ENCODE data around the gene PCCA. TPM values are rescaled to one million over a fixed set of nuclear protein-coding genes. Genes with fewer than 3 reads are reported as not detected.
"Not testable (repeated sequence)": the region's sequence is repeated elsewhere in the genome, so short reads cannot be mapped to it uniquely, and the experiment has no call there.

Gene PCCA
- total and polyA plus RNA-seq, 8 donors, result 31.4 to 140 (median 77.0) TPM

GRCh38 chr13:100149389-100149788, 60.5 kb downstream of the PCCA start:
- no peak for DNase-seq
- WGBS, 5 donors, result 68 to 82% (median 76%) methylated on average over 4 of the region's 4 CpGs
- TF ChIP-seq EP300 (IDR thresholded peaks at IDR 0.05) (no peak), POLR2A (IDR thresholded peaks at IDR 0.05) (no peak), POLR2AphosphoS5 (IDR thresholded peaks at IDR 0.05) (no peak)
- TF ChIP-seq, protein P1, sequence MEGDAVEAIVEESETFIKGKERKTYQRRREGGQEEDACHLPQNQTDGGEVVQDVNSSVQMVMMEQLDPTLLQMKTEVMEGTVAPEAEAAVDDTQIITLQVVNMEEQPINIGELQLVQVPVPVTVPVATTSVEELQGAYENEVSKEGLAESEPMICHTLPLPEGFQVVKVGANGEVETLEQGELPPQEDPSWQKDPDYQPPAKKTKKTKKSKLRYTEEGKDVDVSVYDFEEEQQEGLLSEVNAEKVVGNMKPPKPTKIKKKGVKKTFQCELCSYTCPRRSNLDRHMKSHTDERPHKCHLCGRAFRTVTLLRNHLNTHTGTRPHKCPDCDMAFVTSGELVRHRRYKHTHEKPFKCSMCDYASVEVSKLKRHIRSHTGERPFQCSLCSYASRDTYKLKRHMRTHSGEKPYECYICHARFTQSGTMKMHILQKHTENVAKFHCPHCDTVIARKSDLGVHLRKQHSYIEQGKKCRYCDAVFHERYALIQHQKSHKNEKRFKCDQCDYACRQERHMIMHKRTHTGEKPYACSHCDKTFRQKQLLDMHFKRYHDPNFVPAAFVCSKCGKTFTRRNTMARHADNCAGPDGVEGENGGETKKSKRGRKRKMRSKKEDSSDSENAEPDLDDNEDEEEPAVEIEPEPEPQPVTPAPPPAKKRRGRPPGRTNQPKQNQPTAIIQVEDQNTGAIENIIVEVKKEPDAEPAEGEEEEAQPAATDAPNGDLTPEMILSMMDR (IDR thresholded peaks at IDR 0.05), result no peak

GRCh38 chr13:100150711-100151110, 61.8 kb downstream of the PCCA start:
- H3K27ac ChIP-seq; H3K27me3 ChIP-seq; H3K9me3 ChIP-seq; intact Hi-C loops (cut with DNase I; ENCODE audit: low total_unique reads); H3K4me1 ChIP-seq; H3K4me3 ChIP-seq; DNase-seq: not testable (repeated sequence)
- peaks cover 5 to 42% (median 36%) of the 10 kb centered on the region in 4 donors for H3K36me3 ChIP-seq
- 94 to 99% (median 97%) methylated on average over 16 of the region's 16 CpGs for WGBS, 5 donors

More at GRCh38 chr13:100149389-100149788, 60.5 kb downstream of the PCCA start:
- no peaks in the 10 kb centered on the region for H3K27me3 ChIP-seq
- peaks cover 0 to 9% (median 1%) of the 10 kb centered on the region in 4 donors for H3K9me3 ChIP-seq
- no peak overlapping the region for H3K27ac ChIP-seq
- peaks cover 5 to 39% (median 36%) of the 10 kb centered on the region in 4 donors for H3K36me3 ChIP-seq
- H3K4me3 ChIP-seq, result no peak overlapping the region
- intact Hi-C loops (cut with DNase I; ENCODE audit: low total_unique reads), result no loop called here
- H3K4me1 ChIP-seq, result no peaks in the 10 kb centered on the region

DNA sequence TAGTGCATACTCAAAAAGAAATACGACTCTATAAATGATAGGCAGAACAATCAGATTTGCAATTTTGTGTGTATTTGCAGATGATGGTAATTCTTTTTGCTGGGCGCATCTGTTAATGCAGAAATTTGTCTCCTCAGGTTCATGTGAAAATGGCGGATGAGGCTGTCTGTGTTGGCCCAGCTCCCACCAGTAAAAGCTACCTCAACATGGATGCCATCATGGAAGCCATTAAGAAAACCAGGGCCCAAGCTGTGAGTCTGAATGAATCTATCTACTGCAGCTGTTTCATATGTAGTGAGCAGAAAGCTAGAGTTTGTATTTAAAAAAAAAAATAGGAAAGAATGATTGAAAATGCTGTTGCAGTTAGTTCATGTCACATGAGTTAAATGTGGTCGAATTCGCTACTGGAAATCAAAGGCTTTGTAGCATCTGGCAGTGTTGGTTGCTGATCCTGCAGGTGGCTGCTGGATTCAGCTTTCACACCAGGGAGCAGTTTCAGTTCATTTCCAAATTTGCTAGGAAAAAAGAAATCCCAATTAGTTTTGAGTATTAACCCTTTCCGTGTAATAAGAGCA, 66.0 kb downstream of the PCCA start:
- H3K27ac ChIP-seq, result no peak overlapping the region
- no peaks in the 10 kb centered on the region for H3K27me3 ChIP-seq
- TF ChIP-seq, protein P1 (IDR thresholded peaks at IDR 0.05), result no peak
- TF ChIP-seq EP300 (IDR thresholded peaks at IDR 0.05) (no peak), POLR2AphosphoS5 (IDR thresholded peaks at IDR 0.05) (no peak), POLR2A (IDR thresholded peaks at IDR 0.05) (no peak)
- no peak overlapping the region for H3K4me3 ChIP-seq
- intact Hi-C loops (cut with DNase I; ENCODE audit: low total_unique reads), result no loop called here
- H3K4me1 ChIP-seq, result peaks cover 0 to 10% (median 2%) of the 10 kb centered on the region in 4 donors
- 93 to 98% (median 96%) methylated on average over 6 of the region's 6 CpGs for WGBS, 5 donors
- DNase-seq, result no peak
- H3K36me3 ChIP-seq, result peaks cover 2 to 55% (median 34%) of the 10 kb centered on the region in 4 donors
- H3K9me3 ChIP-seq, result no peaks in the 10 kb centered on the region

- intact Hi-C loops (cut with DNase I; ENCODE audit: low total_unique reads), result no loop called here
These were observed 67.9 kb downstream of the PCCA start for GRCh38 chr13:100156788-100157187.

DNA sequence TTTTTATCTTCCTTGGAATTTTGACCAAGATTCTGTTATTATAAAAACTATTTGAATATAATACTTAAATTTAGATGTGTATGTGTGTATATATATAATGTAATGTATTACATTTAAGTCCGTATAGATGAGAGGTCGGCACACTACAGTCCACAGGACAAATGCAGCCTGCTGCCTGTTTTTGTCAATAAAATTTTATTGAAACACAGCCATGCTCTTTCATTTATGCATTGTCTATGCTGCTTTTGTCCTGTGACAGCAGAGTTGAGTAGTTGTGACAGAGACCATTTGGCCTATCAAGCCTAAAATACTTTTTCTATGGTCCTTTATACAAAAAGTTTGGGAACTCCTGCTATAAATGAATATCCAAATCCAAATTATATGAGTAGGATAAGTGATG, 69.7 kb downstream of the PCCA start:
- H3K9me3 ChIP-seq, result no peaks in the 10 kb centered on the region
- intact Hi-C loops (cut with DNase I; ENCODE audit: low total_unique reads), result no loop called here
- H3K4me3 ChIP-seq, result no peak overlapping the region
- H3K27me3 ChIP-seq, result no peaks in the 10 kb centered on the region
- TF ChIP-seq POLR2A (IDR thresholded peaks at IDR 0.05), result no peak
- no peak for TF ChIP-seq POLR2AphosphoS5 (IDR thresholded peaks at IDR 0.05)
- TF ChIP-seq EP300 (IDR thresholded peaks at IDR 0.05), result no peak
- no peak for DNase-seq
- H3K4me1 ChIP-seq, result peaks cover 0 to 13% (median 2%) of the 10 kb centered on the region in 4 donors
- no peak overlapping the region for H3K27ac ChIP-seq
- H3K36me3 ChIP-seq, result peaks cover 0 to 43% (median 27%) of the 10 kb centered on the region in 4 donors
- 73 to 97% (median 95%) methylated on average over 2 of the region's 2 CpGs for WGBS, 5 donors

More at GRCh38 chr13:100156788-100157187, 67.9 kb downstream of the PCCA start:
- peaks cover 0 to 10% (median 2%) of the 10 kb centered on the region in 4 donors for H3K4me1 ChIP-seq
- H3K27ac ChIP-seq, result peak overlapping the region in 2 of 5 donors; percentile 10 to 64
- WGBS, 5 donors, result 87 to 100% (median 91%) methylated on average over 1 of the region's 1 CpG
- H3K36me3 ChIP-seq, result peaks cover 0 to 43% (median 27%) of the 10 kb centered on the region in 4 donors
- no peaks in the 10 kb centered on the region for H3K27me3 ChIP-seq
- no peaks in the 10 kb centered on the region for H3K9me3 ChIP-seq
- peak in 1 of 2 donors; percentile 8 for DNase-seq
- TF ChIP-seq EP300 (IDR thresholded peaks at IDR 0.05) (no peak), POLR2AphosphoS5 (IDR thresholded peaks at IDR 0.05) (peak in 1 of 3 donors; percentile 19)
- H3K4me3 ChIP-seq, result no peak overlapping the region

- no peak for DNase-seq
- H3K27me3 ChIP-seq, result no peaks in the 10 kb centered on the region
- no peaks in the 10 kb centered on the region for H3K9me3 ChIP-seq
- no peak overlapping the region for H3K27ac ChIP-seq
- no peak overlapping the region for H3K4me3 ChIP-seq
- H3K4me1 ChIP-seq, result peaks cover 0 to 13% (median 2%) of the 10 kb centered on the region in 4 donors
- H3K36me3 ChIP-seq, result peaks cover 0 to 41% (median 26%) of the 10 kb centered on the region in 4 donors
- TF ChIP-seq, protein P1 (IDR thresholded peaks at IDR 0.05), result no peak
- TF ChIP-seq EP300 (IDR thresholded peaks at IDR 0.05) (no peak), POLR2A (IDR thresholded peaks at IDR 0.05) (no peak), POLR2AphosphoS5 (IDR thresholded peaks at IDR 0.05) (no peak)
- 79 to 93% (median 89%) methylated on average over 5 of the region's 5 CpGs for WGBS, 5 donors
- intact Hi-C loops (cut with DNase I; ENCODE audit: low total_unique reads), result no loop called here
These were observed 70.7 kb downstream of the PCCA start for GRCh38 chr13:100159584-100159983.
